ENCODE data around the gene ACKR4. TPM values are rescaled to one million over a fixed set of nuclear protein-coding genes. Genes with fewer than 3 reads are reported as not detected.

ACKR4 gene
- total RNA-seq, 4 donors from 2014 or later, result 0.81 to 3.2 TPM; not detected in 2

DNA sequence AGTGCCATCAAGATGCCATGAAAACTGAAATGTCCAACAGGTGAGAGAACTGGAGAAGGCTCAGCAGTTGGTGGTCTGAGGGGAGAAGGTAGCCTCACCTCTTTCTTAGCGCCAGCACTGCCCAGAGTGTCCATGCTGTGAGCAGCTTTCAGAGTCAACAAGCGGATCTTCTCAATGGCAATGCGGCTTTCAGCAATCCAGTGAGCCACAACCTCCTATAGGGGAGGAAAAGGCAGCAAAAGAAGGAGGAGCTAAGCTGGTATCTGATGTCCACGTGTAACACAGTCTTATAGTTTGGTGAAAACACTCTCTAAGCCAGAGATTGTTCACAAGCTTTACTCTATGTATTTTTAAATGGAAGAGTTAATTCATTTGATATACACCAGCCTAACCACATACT lies 36.1 kb upstream of the ACKR4 start:
- WGBS, 2 donors (ENCODE audit: low coverage in 1 of 2), result 80 to 82% methylated on average over 4 of the region's 4 CpGs
- Histone ChIP-seq H3K4me1 (peaks cover 0 to 9% (median 0%) of the 10 kb centered on the region in 3 donors), H3K4me3 (no peak overlapping the region), H3K27ac (no peak overlapping the region), H3K9me3 (no peaks in the 10 kb centered on the region), H3K36me3 (peaks cover 0 to 53% of the 10 kb centered on the region in 2 donors), H3K27me3 (no peaks in the 10 kb centered on the region)
- ATAC-seq, result no peak
- TF ChIP-seq, protein P1, sequence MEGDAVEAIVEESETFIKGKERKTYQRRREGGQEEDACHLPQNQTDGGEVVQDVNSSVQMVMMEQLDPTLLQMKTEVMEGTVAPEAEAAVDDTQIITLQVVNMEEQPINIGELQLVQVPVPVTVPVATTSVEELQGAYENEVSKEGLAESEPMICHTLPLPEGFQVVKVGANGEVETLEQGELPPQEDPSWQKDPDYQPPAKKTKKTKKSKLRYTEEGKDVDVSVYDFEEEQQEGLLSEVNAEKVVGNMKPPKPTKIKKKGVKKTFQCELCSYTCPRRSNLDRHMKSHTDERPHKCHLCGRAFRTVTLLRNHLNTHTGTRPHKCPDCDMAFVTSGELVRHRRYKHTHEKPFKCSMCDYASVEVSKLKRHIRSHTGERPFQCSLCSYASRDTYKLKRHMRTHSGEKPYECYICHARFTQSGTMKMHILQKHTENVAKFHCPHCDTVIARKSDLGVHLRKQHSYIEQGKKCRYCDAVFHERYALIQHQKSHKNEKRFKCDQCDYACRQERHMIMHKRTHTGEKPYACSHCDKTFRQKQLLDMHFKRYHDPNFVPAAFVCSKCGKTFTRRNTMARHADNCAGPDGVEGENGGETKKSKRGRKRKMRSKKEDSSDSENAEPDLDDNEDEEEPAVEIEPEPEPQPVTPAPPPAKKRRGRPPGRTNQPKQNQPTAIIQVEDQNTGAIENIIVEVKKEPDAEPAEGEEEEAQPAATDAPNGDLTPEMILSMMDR (IDR thresholded peaks at IDR 0.05), result no peak
- TF ChIP-seq POLR2A (IDR thresholded peaks at IDR 0.05), result no peak
- TF ChIP-seq EP300 (IDR thresholded peaks at IDR 0.05), result no peak
- no peak for TF ChIP-seq POLR2AphosphoS5 (IDR thresholded peaks at IDR 0.05)

DNA sequence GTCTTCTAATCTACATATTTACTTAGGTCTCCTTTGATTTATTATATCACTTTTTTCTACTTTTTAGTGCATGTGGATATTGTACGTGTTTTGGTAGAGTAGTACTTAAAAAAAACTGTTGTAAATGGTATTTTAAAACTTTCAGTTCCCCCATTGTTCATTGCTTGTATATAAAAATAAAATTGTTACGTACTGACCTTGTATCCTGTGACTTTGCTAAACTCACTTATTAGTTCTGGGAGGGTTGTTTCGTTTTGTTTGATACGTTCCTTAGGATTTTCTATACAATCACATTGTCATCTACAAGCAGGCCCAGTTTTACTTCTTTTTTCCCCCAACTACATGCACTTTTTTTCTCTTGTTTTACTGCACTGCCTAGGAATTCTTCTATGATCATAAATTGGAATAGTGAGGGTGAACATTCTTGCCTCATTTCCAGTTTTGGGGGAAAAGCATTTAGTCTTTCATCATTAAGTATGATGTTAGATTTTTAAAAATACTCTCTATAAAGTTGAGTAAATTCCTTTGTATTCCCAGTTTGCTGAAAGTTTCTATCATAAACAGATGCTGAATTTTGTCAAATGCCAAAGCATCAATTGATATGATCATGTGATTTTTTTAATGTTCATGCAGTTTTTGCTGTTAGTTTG lies 33.5 kb upstream of the ACKR4 start:
- no peak overlapping the region for H3K4me3 ChIP-seq
- H3K27ac ChIP-seq, result no peak overlapping the region
- no peaks in the 10 kb centered on the region for H3K9me3 ChIP-seq
- 74 to 78% methylated on average over 4 of the region's 4 CpGs for WGBS, 2 donors (ENCODE audit: low coverage in 1 of 2)
- TF ChIP-seq, protein P1 (IDR thresholded peaks at IDR 0.05), result no peak
- TF ChIP-seq POLR2A (IDR thresholded peaks at IDR 0.05) (no peak), EP300 (IDR thresholded peaks at IDR 0.05) (no peak), POLR2AphosphoS5 (IDR thresholded peaks at IDR 0.05) (no peak)
- ATAC-seq, result peak; percentile 48
- peaks cover 0 to 32% of the 10 kb centered on the region in 2 donors for H3K36me3 ChIP-seq
- no peaks in the 10 kb centered on the region for H3K27me3 ChIP-seq
- H3K4me1 ChIP-seq, result no peaks in the 10 kb centered on the region

DNA sequence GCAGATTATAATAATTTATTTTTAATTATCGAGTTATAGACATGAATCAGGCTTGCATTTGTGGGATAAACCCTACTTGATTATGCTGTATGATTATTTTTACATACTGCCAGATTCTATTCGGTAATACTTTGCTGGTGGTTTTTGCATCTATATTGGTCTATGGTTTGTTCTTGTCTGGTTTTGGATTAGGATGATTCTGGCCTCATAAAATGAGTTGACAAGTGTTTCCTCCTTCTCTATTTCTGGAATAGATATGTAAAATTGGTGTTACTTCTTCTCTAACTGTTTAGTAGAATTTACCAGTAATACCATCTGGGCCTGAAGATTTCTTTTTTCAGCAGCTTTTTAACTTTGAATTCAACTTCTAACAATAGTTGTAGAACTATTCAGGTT lies 33.0 kb upstream of the ACKR4 start:
- H3K36me3 ChIP-seq, result peaks cover 0 to 27% of the 10 kb centered on the region in 2 donors
- H3K27ac ChIP-seq, result no peak overlapping the region
- no peaks in the 10 kb centered on the region for H3K9me3 ChIP-seq
- WGBS, 2 donors (ENCODE audit: low coverage in 1 of 2), result 79 to 80% methylated on average over 2 of the region's 2 CpGs
- no peak for ATAC-seq
- H3K27me3 ChIP-seq, result no peaks in the 10 kb centered on the region
- H3K4me3 ChIP-seq, result no peak overlapping the region
- TF ChIP-seq, protein P1 (IDR thresholded peaks at IDR 0.05), result no peak
- no peak for TF ChIP-seq POLR2AphosphoS5 (IDR thresholded peaks at IDR 0.05)
- TF ChIP-seq EP300 (IDR thresholded peaks at IDR 0.05), result no peak
- TF ChIP-seq POLR2A (IDR thresholded peaks at IDR 0.05), result no peak
- H3K4me1 ChIP-seq, result peaks cover 0 to 3% (median 0%) of the 10 kb centered on the region in 3 donors

DNA sequence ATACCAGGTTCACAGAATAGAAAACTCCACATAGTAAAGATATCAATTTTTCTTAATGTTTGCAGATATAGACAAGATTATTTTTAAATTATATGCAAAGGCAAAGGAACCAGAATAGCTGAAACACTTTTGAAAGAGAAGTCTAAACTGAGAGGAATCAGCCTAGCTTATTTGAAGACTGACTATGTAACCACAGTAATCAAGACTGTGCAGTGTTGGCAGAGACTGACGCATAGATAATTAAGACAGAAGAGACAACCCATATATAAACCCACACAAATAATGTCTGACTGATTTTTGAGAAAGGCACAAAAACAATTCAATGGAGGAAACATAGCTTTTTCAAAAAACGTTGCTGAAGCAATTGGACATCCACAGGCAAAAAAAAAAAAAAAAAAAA lies 28.6 kb upstream of the ACKR4 start:
- ATAC-seq, result no peak
- H3K27ac ChIP-seq, result no peak overlapping the region

More for the DNA sequence above, 28.6 kb upstream of the ACKR4 start:
- Histone ChIP-seq H3K27me3 (no peaks in the 10 kb centered on the region), H3K4me1 (peaks cover 0 to 15% (median 2%) of the 10 kb centered on the region in 3 donors), H3K9me3 (no peaks in the 10 kb centered on the region), H3K36me3 (peaks cover 0 to 19% of the 10 kb centered on the region in 2 donors), H3K4me3 (no peak overlapping the region)
- TF ChIP-seq POLR2AphosphoS5 (IDR thresholded peaks at IDR 0.05), result no peak
- no peak for TF ChIP-seq EP300 (IDR thresholded peaks at IDR 0.05)
- no peak for TF ChIP-seq POLR2A (IDR thresholded peaks at IDR 0.05)
- TF ChIP-seq, protein P1 (IDR thresholded peaks at IDR 0.05), result no peak
- 56 to 70% methylated on average over 2 of the region's 2 CpGs for WGBS, 2 donors (ENCODE audit: low coverage in 1 of 2)

Measured in gastroesophageal sphincter (tissue), 4 donors.